HEK293 (cell line): Measurements from ENCODE around the gene KIF26B.

Source experiments
- CTCF ChIA-PET: fragments of 350-600 bp; formaldehyde crosslinking; extraction: SDS; loops from one replicate; lab custom pipeline; 2021; ENCODE audit warnings: antibody characterized with exemption; lab: Yijun Ruan, JAX
- POLR2A ChIA-PET: fragments of 300-600 bp; formaldehyde crosslinking; extraction: SDS; loops from one replicate; lab custom pipeline; 2020; ENCODE audit warnings: antibody characterized with exemption, inconsistent platforms; lab: Yijun Ruan, JAX
- H3K27ac ChIP-seq: fragments of 200-500 bp; sonication (Bioruptor generic); 2 replicates; pipeline ENCODE4 v1.5.1; 2014; ENCODE audit warnings: low read depth, low read length, control low read depth, inconsistent platforms; ENCODE audit errors: extremely low read depth
- H3K36me3 ChIP-seq, 2 experiments: fragments of 200-500 bp in 1 of 2; sonication (Bioruptor generic) in 1 of 2; 1 replicate in 1 of 2; 2 replicates in 1 of 2; pipeline ENCODE4 v1.5.1; 2014 to 2017; ENCODE audit warnings: inconsistent platforms in 2 of 2, low read length in 2 of 2; ENCODE audit not compliant: control insufficient read depth in 2 of 2, insufficient read depth in 1 of 2
- H3K4me1 ChIP-seq: fragments of 200-500 bp; sonication (Bioruptor generic); 2 replicates; pipeline ENCODE4 v1.5.1; 2014; ENCODE audit warnings: mild to moderate bottlenecking, low read length, inconsistent platforms; ENCODE audit not compliant: control insufficient read depth, insufficient read depth
- H3K4me3 ChIP-seq: 2 replicates; pipeline ENCODE4 v1.5.1; 2011; ENCODE audit warnings: low read depth, mild to moderate bottlenecking, control low read depth, low read length, moderate library complexity
- H3K9me3 ChIP-seq: fragments of 200-500 bp; sonication (Bioruptor generic); 2 replicates; pipeline ENCODE4 v1.5.1; 2014; ENCODE audit warnings: low read depth, low read length, inconsistent platforms; ENCODE audit not compliant: control insufficient read depth, insufficient read depth
- HOXD13 ChIP-seq: sonication (generic); formaldehyde crosslinking; IDR thresholded peaks from 2 replicates; pipeline ENCODE4 v1.8.0; 2022; ENCODE audit warnings: missing genetic modification reagents, borderline replicate concordance
- IKZF3 ChIP-seq: fragments of 450-650 bp; IDR thresholded peaks from 2 replicates; pipeline ENCODE4 v1.5.0; 2018; ENCODE audit warnings: missing biosample characterization, mild to moderate bottlenecking, missing genetic modification characterization, moderate library complexity
- KLF16 ChIP-seq: fragments of 450-650 bp; formaldehyde crosslinking; IDR thresholded peaks from 2 replicates; pipeline ENCODE4 v1.5.1; 2017; ENCODE audit warnings: missing biosample characterization, missing genetic modification characterization
- KLF8 ChIP-seq: fragments of 450-650 bp; formaldehyde crosslinking; IDR thresholded peaks from 2 replicates; pipeline ENCODE4 v1.5.1; 2016; ENCODE audit warnings: missing biosample characterization, missing genetic modification characterization
- KLF9 ChIP-seq: fragments of 450-650 bp; formaldehyde crosslinking; IDR thresholded peaks from 2 replicates; pipeline ENCODE4 v1.5.1; 2016; ENCODE audit warnings: missing biosample characterization, missing genetic modification characterization, low read depth
- RBAK ChIP-seq: fragments of 450-650 bp; formaldehyde crosslinking; IDR thresholded peaks from 2 replicates; pipeline ENCODE4 v1.5.1; 2016; ENCODE audit warnings: missing biosample characterization, missing genetic modification characterization
- REPIN1 ChIP-seq: fragments of 450-650 bp; formaldehyde crosslinking; IDR thresholded peaks from 2 replicates; pipeline ENCODE4 v1.5.1; 2017; ENCODE audit warnings: missing biosample characterization, missing genetic modification characterization, low read depth
- SP7 ChIP-seq: fragments of 450-650 bp; formaldehyde crosslinking; IDR thresholded peaks from 2 replicates; pipeline ENCODE4 v1.5.1; 2016; ENCODE audit warnings: missing biosample characterization, missing genetic modification characterization
- YY2 ChIP-seq: fragments of 450-650 bp; formaldehyde crosslinking; IDR thresholded peaks from 2 replicates; pipeline ENCODE4 v1.5.1; 2016; ENCODE audit warnings: missing biosample characterization, missing genetic modification characterization
- ZFP41 ChIP-seq: fragments of 450-650 bp; formaldehyde crosslinking; IDR thresholded peaks from 2 replicates; pipeline ENCODE4 v1.5.1; 2016; ENCODE audit warnings: missing biosample characterization, missing genetic modification characterization, borderline replicate concordance
- ZNF112 ChIP-seq: fragments of 450-650 bp; formaldehyde crosslinking; IDR thresholded peaks from 2 replicates; pipeline ENCODE4 v1.5.0; 2017; ENCODE audit warnings: missing biosample characterization, missing genetic modification characterization
- ZNF133 ChIP-seq: fragments of 450-650 bp; formaldehyde crosslinking; IDR thresholded peaks from 2 replicates; pipeline ENCODE4 v1.5.1; 2016; ENCODE audit warnings: missing biosample characterization, missing genetic modification characterization
- ZNF23 ChIP-seq: fragments of 450-650 bp; formaldehyde crosslinking; IDR thresholded peaks from 2 replicates; pipeline ENCODE4 v1.5.1; 2016; ENCODE audit warnings: missing biosample characterization, missing genetic modification characterization, borderline replicate concordance
- ZNF302 ChIP-seq: fragments of 450-650 bp; formaldehyde crosslinking; IDR thresholded peaks from 2 replicates; pipeline ENCODE4 v1.5.1; 2016; ENCODE audit warnings: missing biosample characterization, missing genetic modification characterization, low read depth
- ZNF391 ChIP-seq: fragments of 450-650 bp; formaldehyde crosslinking; IDR thresholded peaks from 2 replicates; pipeline ENCODE4 v1.5.1; 2016; ENCODE audit warnings: low read depth, missing biosample characterization, missing genetic modification characterization, borderline replicate concordance
- ZNF473 ChIP-seq: fragments of 450-650 bp; formaldehyde crosslinking; IDR thresholded peaks from 2 replicates; pipeline ENCODE4 v1.5.1; 2017; ENCODE audit warnings: missing biosample characterization, missing genetic modification characterization
- ZNF555 ChIP-seq: fragments of 450-650 bp; formaldehyde crosslinking; conservative IDR thresholded peaks from 2 replicates; pipeline ENCODE4 v1.5.1; 2017; ENCODE audit warnings: missing biosample characterization, mild to moderate bottlenecking, missing genetic modification characterization, inconsistent platforms
- ZNF621 ChIP-seq: fragments of 450-650 bp; formaldehyde crosslinking; IDR thresholded peaks from 2 replicates; pipeline ENCODE4 v1.5.1; 2017; ENCODE audit warnings: missing biosample characterization, missing genetic modification characterization
- ZNF654 ChIP-seq: fragments of 450-650 bp; formaldehyde crosslinking; IDR thresholded peaks from 2 replicates; pipeline ENCODE4 v1.5.1; 2016; ENCODE audit warnings: low read depth, missing biosample characterization, missing genetic modification characterization
- ZNF658 ChIP-seq: fragments of 450-650 bp; formaldehyde crosslinking; IDR thresholded peaks from 2 replicates; pipeline ENCODE4; 2016; ENCODE audit warnings: missing biosample characterization, missing genetic modification characterization
- ZNF776 ChIP-seq: fragments of 450-650 bp; formaldehyde crosslinking; IDR thresholded peaks from 2 replicates; pipeline ENCODE4 v1.5.0; 2017; ENCODE audit warnings: missing biosample characterization, missing genetic modification characterization, borderline replicate concordance
- ZNF777 ChIP-seq: fragments of 450-650 bp; formaldehyde crosslinking; IDR thresholded peaks from 2 replicates; pipeline ENCODE4 v1.5.1; 2017; ENCODE audit warnings: missing biosample characterization, missing genetic modification characterization, borderline replicate concordance
- ZXDB ChIP-seq: fragments of 450-650 bp; formaldehyde crosslinking; IDR thresholded peaks from 2 replicates; pipeline ENCODE4 v1.5.1; 2016; ENCODE audit warnings: missing biosample characterization, missing genetic modification characterization
- TF ChIP-seq, protein P1 (sequence below): fragments of 450-650 bp; formaldehyde crosslinking; IDR thresholded peaks from 2 replicates; pipeline ENCODE4 v1.5.1; 2016; ENCODE audit warnings: missing biosample characterization, missing genetic modification characterization
- TF ChIP-seq, protein P2 (sequence below): IDR thresholded peaks from 2 replicates; pipeline ENCODE4 v1.6.1; 2011; ENCODE audit warnings: mild to moderate bottlenecking, low read depth, low read length, borderline replicate concordance
- TF ChIP-seq, protein P3 (sequence below): fragments of 450-650 bp; formaldehyde crosslinking; IDR thresholded peaks from 2 replicates; pipeline ENCODE4 v1.5.1; 2016; ENCODE audit warnings: missing biosample characterization, missing genetic modification characterization, borderline replicate concordance
- TF ChIP-seq, protein P4 (sequence below): fragments of 450-650 bp; IDR thresholded peaks from 2 replicates; pipeline ENCODE4 v1.5.1; 2018; ENCODE audit warnings: missing biosample characterization, mild to moderate bottlenecking, missing genetic modification characterization

The KIF26B gene

DNA sequence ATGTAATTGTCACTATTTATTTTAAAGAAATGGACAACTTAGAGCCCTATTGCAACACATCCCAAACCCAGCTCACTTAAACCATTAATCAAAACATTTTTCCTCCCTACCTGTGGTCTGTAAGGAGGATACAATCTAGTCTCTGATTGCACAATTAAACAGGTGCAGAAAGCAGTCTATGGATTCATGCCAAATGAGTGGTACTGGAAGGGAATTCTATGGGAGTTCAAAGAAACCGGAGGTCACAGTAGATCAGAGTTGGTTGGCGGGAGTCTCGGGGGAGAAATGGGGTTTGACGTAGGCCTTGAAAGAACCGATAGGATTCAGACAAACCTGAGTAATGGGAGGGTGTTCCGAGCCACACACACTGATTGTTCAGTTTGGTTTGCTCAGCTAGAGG, 314.9 kb downstream of the KIF26B start:
- POLR2A ChIA-PET = no interaction called here

DNA sequence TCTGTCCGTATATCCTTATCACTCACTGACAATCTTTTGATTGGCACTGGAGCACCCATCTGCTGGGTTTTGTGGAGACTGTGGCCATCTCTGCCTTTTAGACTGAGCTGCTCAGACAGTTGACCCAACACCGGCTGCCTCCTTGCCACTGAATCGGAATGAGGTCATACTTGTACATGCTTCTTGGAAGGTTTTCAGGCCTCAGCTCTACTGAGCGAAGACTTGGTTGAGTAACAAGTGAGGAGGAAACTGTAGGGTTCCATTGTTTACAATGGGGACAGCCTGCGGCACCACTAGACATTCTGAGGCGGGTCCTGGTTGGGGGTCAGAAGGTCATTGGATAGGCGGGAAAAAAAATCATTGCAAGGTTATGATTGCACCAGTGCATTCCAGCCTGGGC, 320.3 kb downstream of the KIF26B start:
- Histone ChIP-seq H3K4me3 (no peak overlapping the region), H3K4me1 (no peaks in the 10 kb centered on the region), H3K9me3 (no peaks in the 10 kb centered on the region), H3K27ac (no peak overlapping the region), H3K36me3 (no peaks in the 10 kb centered on the region)
- POLR2A ChIA-PET = no interaction called here
- TF ChIP-seq, protein P1, sequence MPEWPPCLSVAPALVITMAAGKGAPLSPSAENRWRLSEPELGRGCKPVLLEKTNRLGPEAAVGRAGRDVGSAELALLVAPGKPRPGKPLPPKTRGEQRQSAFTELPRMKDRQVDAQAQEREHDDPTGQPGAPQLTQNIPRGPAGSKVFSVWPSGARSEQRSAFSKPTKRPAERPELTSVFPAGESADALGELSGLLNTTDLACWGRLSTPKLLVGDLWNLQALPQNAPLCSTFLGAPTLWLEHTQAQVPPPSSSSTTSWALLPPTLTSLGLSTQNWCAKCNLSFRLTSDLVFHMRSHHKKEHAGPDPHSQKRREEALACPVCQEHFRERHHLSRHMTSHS (tag by site-specific recombination) = no peak
- no peak for TF ChIP-seq ZNF302 (tag by site-specific recombination)
- CTCF ChIA-PET = no interaction called here

More for the DNA sequence above, 314.9 kb downstream of the KIF26B start:
- CTCF ChIA-PET = no interaction called here
- TF ChIP-seq ZNF112 (tag by site-specific recombination) = no peak
- TF ChIP-seq YY2 (tag by site-specific recombination) = no peak
- TF ChIP-seq, protein P2, sequence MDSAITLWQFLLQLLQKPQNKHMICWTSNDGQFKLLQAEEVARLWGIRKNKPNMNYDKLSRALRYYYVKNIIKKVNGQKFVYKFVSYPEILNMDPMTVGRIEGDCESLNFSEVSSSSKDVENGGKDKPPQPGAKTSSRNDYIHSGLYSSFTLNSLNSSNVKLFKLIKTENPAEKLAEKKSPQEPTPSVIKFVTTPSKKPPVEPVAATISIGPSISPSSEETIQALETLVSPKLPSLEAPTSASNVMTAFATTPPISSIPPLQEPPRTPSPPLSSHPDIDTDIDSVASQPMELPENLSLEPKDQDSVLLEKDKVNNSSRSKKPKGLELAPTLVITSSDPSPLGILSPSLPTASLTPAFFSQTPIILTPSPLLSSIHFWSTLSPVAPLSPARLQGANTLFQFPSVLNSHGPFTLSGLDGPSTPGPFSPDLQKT = no peak
- no peak for TF ChIP-seq ZNF621 (tag by site-specific recombination)
- no peak for TF ChIP-seq IKZF3 (tag by site-specific recombination)
- TF ChIP-seq ZXDB (tag by site-specific recombination) = no peak
- no peak for TF ChIP-seq ZNF391 (tag by site-specific recombination)
- no peak for TF ChIP-seq ZNF555
- TF ChIP-seq, protein P3, sequence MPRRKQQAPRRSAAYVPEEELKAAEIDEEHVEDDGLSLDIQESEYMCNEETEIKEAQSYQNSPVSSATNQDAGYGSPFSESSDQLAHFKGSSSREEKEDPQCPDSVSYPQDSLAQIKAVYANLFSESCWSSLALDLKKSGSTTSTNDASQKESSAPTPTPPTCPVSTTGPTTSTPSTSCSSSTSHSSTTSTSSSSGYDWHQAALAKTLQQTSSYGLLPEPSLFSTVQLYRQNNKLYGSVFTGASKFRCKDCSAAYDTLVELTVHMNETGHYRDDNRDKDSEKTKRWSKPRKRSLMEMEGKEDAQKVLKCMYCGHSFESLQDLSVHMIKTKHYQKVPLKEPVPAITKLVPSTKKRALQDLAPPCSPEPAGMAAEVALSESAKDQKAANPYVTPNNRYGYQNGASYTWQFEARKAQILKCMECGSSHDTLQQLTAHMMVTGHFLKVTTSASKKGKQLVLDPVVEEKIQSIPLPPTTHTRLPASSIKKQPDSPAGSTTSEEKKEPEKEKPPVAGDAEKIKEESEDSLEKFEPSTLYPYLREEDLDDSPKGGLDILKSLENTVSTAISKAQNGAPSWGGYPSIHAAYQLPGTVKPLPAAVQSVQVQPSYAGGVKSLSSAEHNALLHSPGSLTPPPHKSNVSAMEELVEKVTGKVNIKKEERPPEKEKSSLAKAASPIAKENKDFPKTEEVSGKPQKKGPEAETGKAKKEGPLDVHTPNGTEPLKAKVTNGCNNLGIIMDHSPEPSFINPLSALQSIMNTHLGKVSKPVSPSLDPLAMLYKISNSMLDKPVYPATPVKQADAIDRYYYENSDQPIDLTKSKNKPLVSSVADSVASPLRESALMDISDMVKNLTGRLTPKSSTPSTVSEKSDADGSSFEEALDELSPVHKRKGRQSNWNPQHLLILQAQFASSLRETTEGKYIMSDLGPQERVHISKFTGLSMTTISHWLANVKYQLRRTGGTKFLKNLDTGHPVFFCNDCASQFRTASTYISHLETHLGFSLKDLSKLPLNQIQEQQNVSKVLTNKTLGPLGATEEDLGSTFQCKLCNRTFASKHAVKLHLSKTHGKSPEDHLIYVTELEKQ (tag by site-specific recombination) = no peak
- TF ChIP-seq, protein P4, sequence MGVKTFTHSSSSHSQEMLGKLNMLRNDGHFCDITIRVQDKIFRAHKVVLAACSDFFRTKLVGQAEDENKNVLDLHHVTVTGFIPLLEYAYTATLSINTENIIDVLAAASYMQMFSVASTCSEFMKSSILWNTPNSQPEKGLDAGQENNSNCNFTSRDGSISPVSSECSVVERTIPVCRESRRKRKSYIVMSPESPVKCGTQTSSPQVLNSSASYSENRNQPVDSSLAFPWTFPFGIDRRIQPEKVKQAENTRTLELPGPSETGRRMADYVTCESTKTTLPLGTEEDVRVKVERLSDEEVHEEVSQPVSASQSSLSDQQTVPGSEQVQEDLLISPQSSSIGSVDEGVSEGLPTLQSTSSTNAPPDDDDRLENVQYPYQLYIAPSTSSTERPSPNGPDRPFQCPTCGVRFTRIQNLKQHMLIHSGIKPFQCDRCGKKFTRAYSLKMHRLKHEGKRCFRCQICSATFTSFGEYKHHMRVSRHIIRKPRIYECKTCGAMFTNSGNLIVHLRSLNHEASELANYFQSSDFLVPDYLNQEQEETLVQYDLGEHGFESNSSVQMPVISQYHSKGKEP (tag by site-specific recombination) = no peak
- no peak for TF ChIP-seq RBAK (tag by site-specific recombination)
- no peak for TF ChIP-seq ZNF473
- TF ChIP-seq ZNF133 (tag by site-specific recombination) = no peak
- Histone ChIP-seq H3K36me3 (no peaks in the 10 kb centered on the region), H3K9me3 (no peaks in the 10 kb centered on the region), H3K4me1 (no peaks in the 10 kb centered on the region), H3K27ac (no peak overlapping the region), H3K4me3 (no peak overlapping the region)

DNA sequence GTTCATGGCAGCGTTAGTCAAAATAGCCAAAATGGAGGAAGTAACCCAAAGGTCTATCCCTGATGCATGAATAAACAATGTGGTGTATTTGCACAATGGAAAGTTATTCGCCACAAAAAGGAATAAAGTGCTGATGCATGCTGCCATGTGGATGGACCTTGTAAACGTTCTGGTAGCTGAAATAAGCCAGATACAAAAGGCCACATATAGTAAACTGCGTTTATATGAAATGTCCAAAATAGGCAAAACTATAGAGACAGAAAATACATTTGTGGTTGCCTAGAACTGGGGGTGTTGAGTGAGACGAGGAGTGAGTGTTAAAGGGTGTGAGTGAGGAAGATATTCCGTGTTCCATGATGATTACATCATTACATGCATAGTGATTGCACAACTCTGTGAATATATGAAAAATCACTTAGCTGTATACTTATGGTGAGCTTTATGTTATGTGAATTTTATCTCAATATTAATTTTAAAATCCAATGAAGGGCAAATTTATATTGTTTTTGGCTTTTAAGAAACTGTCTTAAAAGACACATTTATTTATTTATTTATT, 321.3 kb downstream of the KIF26B start:
- POLR2A ChIA-PET = no interaction called here
- no peaks in the 10 kb centered on the region for H3K4me1 ChIP-seq
- CTCF ChIA-PET = no interaction called here
- TF ChIP-seq KLF9 = no peak
- TF ChIP-seq ZNF776 = no peak
- no peak for TF ChIP-seq HOXD13
- TF ChIP-seq ZNF777 = no peak
- TF ChIP-seq ZFP41 (tag by site-specific recombination) = no peak
- no peak for TF ChIP-seq ZNF654
- TF ChIP-seq REPIN1 = no peak
- no peak for TF ChIP-seq KLF16 (tag by site-specific recombination)
- no peak for TF ChIP-seq YY2 (tag by site-specific recombination)
- TF ChIP-seq ZNF658 (tag by site-specific recombination) = no peak
- TF ChIP-seq ZNF23 = no peak
- TF ChIP-seq KLF8 (tag by site-specific recombination) = no peak
- no peak for TF ChIP-seq SP7 (tag by site-specific recombination)

More for the DNA sequence above, 321.3 kb downstream of the KIF26B start:
- no peaks in the 10 kb centered on the region for H3K36me3 ChIP-seq
- H3K4me3 ChIP-seq = no peak overlapping the region
- no peaks in the 10 kb centered on the region for H3K9me3 ChIP-seq
- no peak overlapping the region for H3K27ac ChIP-seq
